Stimulated activated naive CD4-positive, alpha-beta T cell (primary cell): ENCODE measurements around the gene ADK.
A peak's percentile ranks its signal among the peaks of the same experiment; 100 is the strongest.
"Not testable (repeated sequence)": the region's sequence is repeated elsewhere in the genome, so short reads cannot be mapped to it uniquely, and the experiment has no call there.

Experiments used
- DNase-seq, 6 experiments: peaks; one replicate each; lab custom pipeline; 2025; lab: John Stamatoyannopoulos, UW

The ADK gene

GRCh38 chr10:74146980-74147379, 4.0 kb upstream of the ADK start:
- not testable (repeated sequence) for DNase-seq

GRCh38 chr10:74150204-74150989, 624 bp upstream of the ADK start, which contains the start of gene AP3M1:
TSS of gene AP3M1 (minus strand) at chr10:74150828. CDS start at chr10:74138379, 12,449 bp downstream.
- peak in 4 of 6 experiments; percentile 35 to 87 (median 80) for DNase-seq

GRCh38 chr10:74151879-74152722, 1.1 kb downstream of the ADK start:
- DNase-seq: no peak

- DNase-seq: no peak
Observed at GRCh38 chr10:74153123-74153522, 2.1 kb downstream of the ADK start.

- no peak for DNase-seq
Observed at GRCh38 chr10:74153676-74154075, 2.7 kb downstream of the ADK start.

GRCh38 chr10:74156919-74157289, 5.9 kb downstream of the ADK start:
- DNase-seq: no peak

- DNase-seq: no peak
Observed at GRCh38 chr10:74160013-74160412, 9.0 kb downstream of the ADK start.

GRCh38 chr10:74163319-74164068, 12.5 kb downstream of the ADK start:
- DNase-seq: no peak

GRCh38 chr10:74164716-74165529, 13.9 kb downstream of the ADK start:
- DNase-seq: no peak

- DNase-seq: no peak
Observed at GRCh38 chr10:74165530-74165901, 14.5 kb downstream of the ADK start.

GRCh38 chr10:74167443-74167842, 16.4 kb downstream of the ADK start:
- no peak for DNase-seq

GRCh38 chr10:74171625-74172024, 20.6 kb downstream of the ADK start:
- no peak for DNase-seq

- DNase-seq: no peak
Observed at GRCh38 chr10:74174521-74174920, 23.5 kb downstream of the ADK start.

GRCh38 chr10:74175510-74176379, 24.7 kb downstream of the ADK start:
- DNase-seq: no peak

GRCh38 chr10:74176380-74177139, 25.5 kb downstream of the ADK start:
- peak; percentile 89 to 96 (median 94) for DNase-seq

- DNase-seq: peak in 2 of 6 experiments; percentile 55 to 62
Observed at GRCh38 chr10:74177140-74177677, 26.2 kb downstream of the ADK start.

GRCh38 chr10:74178042-74178791, 27.2 kb downstream of the ADK start:
- DNase-seq: no peak

- no peak for DNase-seq
Observed at GRCh38 chr10:74179111-74179710, 28.2 kb downstream of the ADK start.
